Epithelial cell of proximal tubule (primary cell): Measurements from ENCODE around the gene NDUFC2. TPM values are rescaled to one million over a fixed set of nuclear protein-coding genes. Genes with fewer than 3 reads are reported as not detected.
"Not testable (repeated sequence)": the region's sequence is repeated elsewhere in the genome, so short reads cannot be mapped to it uniquely, and the experiment has no call there.

Experiments
- DNase-seq: peaks from one replicate; pipeline ENCODE4 v3.0.0-alpha.2; 2011; ENCODE audit warnings: low read depth
- H3K4me3 ChIP-seq: 2 replicates; pipeline ENCODE4 v1.5.1; 2011; ENCODE audit warnings: low read depth, mild to moderate bottlenecking, low read length
- total RNA-seq: library from RNA; depleted of rRNA; stranded (reverse); fragments of >200 nt; gene quantifications from 2 replicates; pipeline ENCODE4 v1.2.3, GENCODE V29; 2015
- TF ChIP-seq, protein P1 (sequence below): conservative IDR thresholded peaks from 2 replicates; pipeline ENCODE4 v1.5.1; 2012; ENCODE audit warnings: low read depth, mild to moderate bottlenecking, low read length

The NDUFC2 gene
- total RNA-seq, 1 donor from 2014 or later = 159 TPM

DNA sequence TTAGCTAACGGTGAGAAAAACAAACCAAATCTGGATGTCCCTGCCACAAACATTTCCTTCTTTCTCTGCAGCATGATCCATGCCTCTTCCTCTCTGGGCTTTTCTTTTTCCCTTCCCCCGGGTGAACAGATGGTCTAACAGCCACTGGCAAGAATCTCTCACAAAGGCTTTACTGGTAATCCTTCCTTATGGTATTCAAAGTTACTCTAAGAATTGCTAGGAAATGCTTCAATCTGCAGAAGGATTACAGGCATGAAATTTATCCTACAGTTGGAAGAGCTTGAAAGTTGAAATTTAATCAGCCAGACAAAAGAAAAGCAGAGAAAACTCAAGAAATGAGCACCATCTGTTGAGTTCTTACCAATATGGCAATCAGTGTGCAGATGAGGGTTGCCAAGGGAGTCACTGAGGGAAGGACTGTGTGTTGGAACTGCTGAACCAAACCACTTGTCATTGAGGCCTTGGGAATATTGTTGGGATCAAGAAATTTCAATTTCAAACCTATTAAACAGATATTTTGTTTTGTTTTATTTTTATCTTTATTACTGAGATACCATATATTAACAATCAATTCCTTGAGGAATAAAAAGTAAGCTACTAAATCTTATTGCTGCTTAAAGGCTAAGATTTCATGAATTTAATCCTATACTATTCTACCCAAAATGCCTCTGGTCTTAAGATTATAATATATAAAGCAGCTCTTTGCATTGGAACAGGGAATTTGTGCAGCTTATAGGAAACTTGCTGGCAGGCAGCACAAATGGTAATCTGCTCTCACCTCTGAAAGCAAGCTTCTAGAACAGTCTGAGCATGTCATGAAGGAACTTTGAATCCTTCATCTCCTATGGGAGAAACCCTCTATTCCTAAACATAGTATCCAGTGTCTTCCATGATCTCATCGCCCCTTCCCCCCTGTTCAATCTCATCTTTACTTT is 29.7 kb upstream of the NDUFC2 start:
- TF ChIP-seq, protein P1, sequence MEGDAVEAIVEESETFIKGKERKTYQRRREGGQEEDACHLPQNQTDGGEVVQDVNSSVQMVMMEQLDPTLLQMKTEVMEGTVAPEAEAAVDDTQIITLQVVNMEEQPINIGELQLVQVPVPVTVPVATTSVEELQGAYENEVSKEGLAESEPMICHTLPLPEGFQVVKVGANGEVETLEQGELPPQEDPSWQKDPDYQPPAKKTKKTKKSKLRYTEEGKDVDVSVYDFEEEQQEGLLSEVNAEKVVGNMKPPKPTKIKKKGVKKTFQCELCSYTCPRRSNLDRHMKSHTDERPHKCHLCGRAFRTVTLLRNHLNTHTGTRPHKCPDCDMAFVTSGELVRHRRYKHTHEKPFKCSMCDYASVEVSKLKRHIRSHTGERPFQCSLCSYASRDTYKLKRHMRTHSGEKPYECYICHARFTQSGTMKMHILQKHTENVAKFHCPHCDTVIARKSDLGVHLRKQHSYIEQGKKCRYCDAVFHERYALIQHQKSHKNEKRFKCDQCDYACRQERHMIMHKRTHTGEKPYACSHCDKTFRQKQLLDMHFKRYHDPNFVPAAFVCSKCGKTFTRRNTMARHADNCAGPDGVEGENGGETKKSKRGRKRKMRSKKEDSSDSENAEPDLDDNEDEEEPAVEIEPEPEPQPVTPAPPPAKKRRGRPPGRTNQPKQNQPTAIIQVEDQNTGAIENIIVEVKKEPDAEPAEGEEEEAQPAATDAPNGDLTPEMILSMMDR = no peak
- no peak for DNase-seq
- H3K4me3 ChIP-seq = no peak overlapping the region

DNA sequence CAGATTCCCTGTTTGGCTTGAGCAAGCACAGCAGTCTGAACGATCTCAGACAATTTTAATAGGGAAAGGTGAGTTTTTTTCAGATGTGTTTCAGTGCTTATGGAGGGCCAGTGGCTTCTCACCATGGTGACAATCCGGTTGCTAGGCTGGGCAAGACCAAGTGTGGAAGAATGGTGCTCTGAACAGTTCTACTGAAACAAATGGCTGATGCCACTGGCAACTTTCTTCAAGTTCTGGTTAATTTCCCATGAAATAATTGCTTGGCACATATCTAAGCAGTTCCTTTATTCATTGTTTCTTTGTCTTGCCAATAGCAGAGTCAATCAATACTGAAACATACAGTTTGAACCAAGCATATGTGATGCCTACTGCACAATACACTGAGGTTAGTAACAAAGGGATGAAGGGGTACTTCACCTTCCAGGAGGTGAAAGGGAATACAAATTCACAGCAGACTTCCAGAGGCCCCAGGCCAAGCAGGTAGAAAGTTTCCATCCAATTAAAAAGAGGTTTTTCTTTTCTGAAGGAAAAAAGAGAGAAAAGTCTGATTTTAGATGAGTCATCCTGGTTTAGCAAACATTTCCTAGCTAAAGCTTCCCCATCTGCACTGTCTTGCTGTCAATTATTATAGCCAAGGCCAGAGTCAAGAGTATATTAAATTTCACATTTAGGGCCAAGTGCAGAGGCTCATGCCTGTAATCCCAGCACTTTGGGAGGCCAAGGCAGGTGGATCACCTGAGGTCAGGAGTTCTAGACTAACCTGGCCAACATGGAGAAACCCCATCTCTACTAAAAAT is 21.2 kb upstream of the NDUFC2 start:
- no peak overlapping the region for H3K4me3 ChIP-seq
- no peak for DNase-seq
- TF ChIP-seq, protein P1 = no peak

DNA sequence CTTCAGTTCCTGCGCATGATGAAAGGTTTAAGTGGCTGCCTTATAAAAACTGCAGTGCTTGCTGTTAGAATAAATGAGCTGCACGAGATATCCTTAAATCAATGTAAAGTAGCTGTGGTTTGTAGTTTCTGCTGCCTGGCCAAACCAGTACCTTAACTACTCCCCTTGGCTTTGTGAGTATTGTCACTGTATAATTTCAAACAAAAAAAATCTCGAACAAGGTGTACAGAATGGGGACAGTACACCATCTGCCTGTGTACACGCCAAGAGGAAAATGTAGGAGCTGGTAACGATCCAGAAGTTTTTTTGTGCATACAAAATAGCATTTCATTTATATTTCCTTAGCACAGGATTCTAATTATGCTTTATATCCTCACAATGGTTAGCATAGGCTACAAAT is 20.6 kb upstream of the NDUFC2 start:
- H3K4me3 ChIP-seq = no peak overlapping the region
- no peak for DNase-seq
- TF ChIP-seq, protein P1 = no peak

DNA sequence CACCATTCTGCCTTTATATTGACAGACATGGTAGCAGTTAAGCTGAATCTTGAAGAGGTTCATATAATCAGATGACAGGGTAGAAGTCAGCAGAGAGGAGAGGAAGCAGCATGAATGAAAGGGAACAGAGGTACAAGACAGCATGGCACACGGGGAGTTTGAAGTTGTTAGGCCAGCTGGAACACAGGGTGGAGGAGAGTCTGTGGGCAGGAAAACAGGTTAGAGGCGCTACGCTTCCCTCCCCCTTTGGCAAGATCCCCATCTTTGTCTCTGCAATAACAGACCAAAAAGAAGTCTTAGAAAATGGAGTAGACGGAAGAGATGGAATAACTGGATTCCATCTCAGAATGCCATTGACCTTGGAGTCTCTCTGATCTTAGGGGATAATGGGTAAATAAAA is 20.0 kb upstream of the NDUFC2 start:
- no peak for DNase-seq
- H3K4me3 ChIP-seq = no peak overlapping the region
- TF ChIP-seq, protein P1 = no peak

DNA sequence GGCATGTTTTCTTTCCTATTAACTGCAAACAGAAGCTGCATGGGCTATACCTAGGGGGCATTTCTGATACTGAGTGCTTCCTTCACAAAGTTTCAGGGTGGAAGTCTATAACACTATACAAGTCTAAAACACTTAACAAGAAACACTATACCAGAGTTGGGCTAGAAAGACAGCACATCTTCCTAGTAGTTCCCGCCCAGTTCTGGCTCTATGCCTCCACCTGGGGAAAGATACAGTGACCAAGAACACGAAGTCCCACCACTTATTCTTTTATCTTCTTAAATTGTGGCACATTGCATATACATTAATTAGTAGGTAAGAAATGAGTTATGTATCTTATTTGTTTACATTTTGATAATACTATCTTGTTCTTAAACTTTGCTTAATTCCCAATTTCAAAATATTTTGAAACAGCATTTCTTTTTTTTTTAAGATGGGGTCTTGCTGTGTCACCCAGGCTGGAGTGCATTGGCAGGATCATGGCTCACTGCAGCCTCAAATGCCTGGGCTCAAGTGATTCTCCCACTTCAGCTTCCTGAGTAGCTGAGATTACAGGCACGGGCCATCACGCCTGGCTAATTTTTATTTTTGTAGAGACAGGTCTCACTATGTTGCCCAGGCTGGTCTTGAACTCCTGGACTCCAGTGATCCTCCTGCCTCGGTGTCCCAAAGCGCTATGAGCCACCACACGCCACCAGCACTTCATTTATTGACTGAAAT is 18.2 kb upstream of the NDUFC2 start:
- H3K4me3 ChIP-seq = no peak overlapping the region
- TF ChIP-seq, protein P1 = no peak
- no peak for DNase-seq

DNA sequence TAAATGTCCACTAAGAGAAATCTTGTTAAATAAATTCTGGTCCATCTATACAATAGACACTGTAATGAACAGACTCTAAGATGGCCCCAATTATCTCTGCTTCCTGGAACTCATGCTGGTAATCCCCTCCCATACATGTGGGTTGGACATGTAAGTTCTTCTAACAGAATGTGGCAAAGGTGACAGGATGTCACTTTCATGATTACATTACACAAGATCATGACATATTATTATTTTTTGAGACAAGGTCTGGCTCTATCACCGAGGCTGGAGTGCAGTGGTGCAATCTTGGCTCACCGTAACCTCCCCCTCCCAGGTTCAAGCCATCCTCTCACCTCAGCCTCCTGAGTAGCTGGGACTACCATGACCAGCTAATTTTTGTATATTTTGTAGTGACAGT is 14.6 kb upstream of the NDUFC2 start:
- TF ChIP-seq, protein P1 = no peak
- H3K4me3 ChIP-seq = no peak overlapping the region
- no peak for DNase-seq

DNA sequence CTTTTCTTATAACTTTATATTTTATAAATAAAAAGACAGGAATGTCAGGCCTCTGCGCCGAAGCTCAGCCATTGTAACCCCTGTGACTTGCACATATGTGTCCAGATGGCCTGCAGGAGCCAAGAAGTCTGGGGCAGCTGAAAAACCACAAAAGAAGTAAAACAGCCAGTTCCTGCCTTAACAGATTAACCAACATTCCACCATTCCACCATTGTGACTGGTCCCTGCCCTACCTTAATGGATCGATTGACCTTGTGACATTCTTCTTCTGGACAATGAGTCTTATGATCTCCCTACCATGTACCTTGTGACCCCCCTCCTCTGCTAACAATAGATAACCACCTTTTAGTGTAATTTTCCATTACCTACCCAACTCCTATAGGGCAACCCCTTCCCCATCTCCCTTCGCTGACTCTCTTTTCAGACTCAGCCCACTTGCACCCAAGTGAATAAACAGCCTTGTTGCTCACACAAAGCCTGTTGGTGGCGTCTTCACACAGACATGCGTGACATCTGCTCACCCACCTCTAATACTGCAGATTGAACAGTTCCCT is 6.9 kb upstream of the NDUFC2 start:
- DNase-seq, H3K4me3 ChIP-seq: not testable (repeated sequence)
